Uterus (tissue), 4 donors: ENCODE results near the gene CHRFAM7A. TPM values are rescaled to one million over a fixed set of nuclear protein-coding genes. Genes with fewer than 3 reads are reported as not detected.
"Not testable (repeated sequence)": the region's sequence is repeated elsewhere in the genome, so short reads cannot be mapped to it uniquely, and the experiment has no call there.

Experiments used
- DNase-seq, 2 donors: peaks; one replicate each; pipeline ENCODE4 v3.0.0-alpha.2; 2019 to 2020
- H3K27ac ChIP-seq, 2 donors: fragments of 200-600 bp; sonication (generic); 1 replicate in 1 of 2; 2 replicates in 1 of 2; pipeline ENCODE4 v1.5.1; 2016 to 2018
- H3K27me3 ChIP-seq, 2 donors: fragments of 200-600 bp; sonication (generic); one replicate each; pipeline ENCODE4 v1.5.1; 2018 to 2019; ENCODE audit warnings: control low read depth in 1 of 2
- H3K36me3 ChIP-seq, 2 donors: fragments of 200-600 bp; sonication (generic); one replicate each; pipeline ENCODE4 v1.5.1; 2019; ENCODE audit warnings: control low read depth in 1 of 2
- H3K4me1 ChIP-seq, 2 donors: fragments of 200-600 bp; sonication (generic); one replicate each; pipeline ENCODE4 v1.5.1; 2018 to 2019; ENCODE audit warnings: control low read depth in 1 of 2
- H3K4me3 ChIP-seq, 2 donors: fragments of 200-600 bp; sonication (generic); 1 replicate in 1 of 2; 2 replicates in 1 of 2; pipeline ENCODE4 v1.5.1; 2018 to 2019; ENCODE audit warnings: mild to moderate bottlenecking in 1 of 2
- H3K9me3 ChIP-seq, 2 donors: fragments of 200-600 bp; sonication (generic); one replicate each; pipeline ENCODE4 v1.5.1; 2019; ENCODE audit warnings: control low read depth in 1 of 2
- intact Hi-C: fragments of 100-400 bp; cut with DNase I; formaldehyde crosslinking; loops from one replicate; pipeline ENCODE4 v1.15.1; 2023; ENCODE audit warnings: low total_unique reads
- total RNA-seq, 4 donors: library from RNA; depleted of rRNA in 3 of 4; stranded (reverse); fragments of >200 nt in 3 of 4; gene quantifications; one replicate each; pipeline versions ENCODE4 v1.1.0 to v1.2.4, GENCODE V29; 2014 to 2023
- donor health status: DM: yes; HTN: yes; CAD: no.

CHRFAM7A gene
- total RNA-seq, 4 donors from 2014 or later, result 0.59 to 8.9 (median 4.5) TPM; not detected in 1

GRCh38 chr15:30368271-30368670 is 25.1 kb downstream of the CHRFAM7A start:
- H3K27ac ChIP-seq, DNase-seq, H3K27me3 ChIP-seq, H3K4me1 ChIP-seq, intact Hi-C loops, H3K9me3 ChIP-seq, H3K36me3 ChIP-seq, H3K4me3 ChIP-seq: not testable (repeated sequence)

DNA sequence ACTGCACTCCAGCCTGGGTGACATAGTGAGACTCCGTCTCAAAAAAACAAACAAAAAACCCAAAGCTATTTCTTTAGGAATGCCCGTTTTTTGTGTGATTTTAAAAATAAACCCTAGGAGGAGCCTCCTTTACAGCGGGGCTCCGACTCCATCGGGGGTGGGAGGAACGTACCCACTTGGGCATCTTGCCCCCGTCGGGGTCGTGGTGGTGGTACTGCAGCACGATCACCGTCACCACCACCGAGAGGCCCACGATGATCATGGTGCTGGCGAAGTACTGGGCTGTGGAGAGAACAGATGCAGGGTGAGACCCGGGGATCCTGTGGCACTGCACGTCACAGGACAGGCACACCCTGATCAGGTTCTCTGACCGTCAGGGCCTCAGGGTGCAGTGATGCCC is 26.1 kb downstream of the CHRFAM7A start:
- H3K4me3 ChIP-seq, H3K9me3 ChIP-seq, DNase-seq, H3K27ac ChIP-seq, H3K4me1 ChIP-seq, H3K27me3 ChIP-seq, H3K36me3 ChIP-seq, intact Hi-C loops: not testable (repeated sequence)

- DNase-seq, intact Hi-C loops, H3K27me3 ChIP-seq, H3K4me3 ChIP-seq, H3K36me3 ChIP-seq, H3K4me1 ChIP-seq, H3K27ac ChIP-seq, H3K9me3 ChIP-seq: not testable (repeated sequence)
Measured at GRCh38 chr15:30361404-30361803, 31.9 kb downstream of the CHRFAM7A start.

DNA sequence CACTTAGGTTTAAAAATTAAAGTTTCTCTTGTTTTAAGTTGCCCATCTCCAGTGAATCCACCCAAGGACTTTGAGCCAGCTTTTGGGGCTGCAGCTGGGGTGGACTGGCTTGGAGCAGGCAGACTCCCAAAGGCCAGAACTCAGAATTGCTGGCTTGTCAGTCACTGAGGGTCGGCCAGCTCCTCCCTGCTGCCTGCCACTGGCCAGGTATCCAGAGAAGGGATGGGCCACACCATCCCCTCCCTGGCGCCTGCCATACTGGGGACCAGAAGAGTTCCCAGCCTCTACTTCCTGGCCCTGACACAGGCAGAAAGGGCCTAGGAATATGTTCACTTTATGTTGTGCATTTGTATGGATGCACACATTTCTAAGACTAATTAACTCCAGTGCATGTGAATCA is 32.4 kb downstream of the CHRFAM7A start:
- H3K4me3 ChIP-seq, H3K36me3 ChIP-seq, H3K27ac ChIP-seq, H3K4me1 ChIP-seq, intact Hi-C loops, H3K9me3 ChIP-seq, DNase-seq, H3K27me3 ChIP-seq: not testable (repeated sequence)

DNA sequence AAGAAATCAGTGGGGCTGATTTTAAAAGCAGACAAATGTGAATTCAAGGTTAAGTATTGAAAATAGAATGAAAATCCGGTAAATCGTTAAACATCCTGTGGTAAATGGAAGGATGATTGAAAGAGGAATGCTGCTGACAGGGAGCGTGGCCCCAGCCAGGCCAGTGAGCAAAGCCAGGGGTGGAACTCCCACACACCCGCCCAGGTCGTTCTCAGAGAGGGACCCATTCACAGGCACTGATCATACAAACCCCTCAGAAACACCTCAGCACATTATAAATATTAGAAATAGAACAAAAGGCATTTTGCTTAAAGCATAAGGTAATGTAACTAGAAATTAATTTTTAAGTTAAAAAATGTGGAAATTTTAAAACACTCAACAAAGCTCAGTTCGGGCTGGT is 38.3 kb downstream of the CHRFAM7A start:
- H3K4me3 ChIP-seq, H3K27ac ChIP-seq, intact Hi-C loops, H3K36me3 ChIP-seq, DNase-seq, H3K27me3 ChIP-seq, H3K9me3 ChIP-seq, H3K4me1 ChIP-seq: not testable (repeated sequence)

DNA sequence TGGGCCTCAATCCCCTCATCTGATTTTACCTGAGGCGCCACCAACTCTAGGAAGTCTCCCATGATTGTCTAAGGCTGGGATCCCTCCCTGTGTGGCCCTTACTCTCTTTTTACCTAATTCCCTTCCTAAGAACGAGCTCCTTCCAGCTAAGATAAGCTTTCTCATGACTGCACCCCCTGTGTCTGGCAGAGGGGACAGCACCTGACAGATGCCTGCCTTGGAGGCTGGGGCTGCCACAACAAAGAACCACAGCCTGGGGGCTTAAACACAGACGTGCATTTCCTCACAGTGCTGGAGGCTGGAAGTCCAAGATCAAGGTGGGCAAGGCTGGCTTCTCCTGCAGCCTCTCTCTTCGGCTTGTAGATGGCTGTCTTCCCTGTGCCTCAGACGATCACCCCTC is 43.5 kb downstream of the CHRFAM7A start:
- intact Hi-C loops, H3K4me1 ChIP-seq, H3K36me3 ChIP-seq, H3K4me3 ChIP-seq, H3K27me3 ChIP-seq, H3K27ac ChIP-seq, H3K9me3 ChIP-seq, DNase-seq: not testable (repeated sequence)

- H3K4me3 ChIP-seq, intact Hi-C loops, DNase-seq, H3K36me3 ChIP-seq, H3K9me3 ChIP-seq, H3K4me1 ChIP-seq, H3K27me3 ChIP-seq, H3K27ac ChIP-seq: not testable (repeated sequence)
Measured at GRCh38 chr15:30336584-30336983, 56.8 kb downstream of the CHRFAM7A start.

- H3K27me3 ChIP-seq, intact Hi-C loops, DNase-seq, H3K27ac ChIP-seq, H3K4me1 ChIP-seq, H3K9me3 ChIP-seq, H3K4me3 ChIP-seq, H3K36me3 ChIP-seq: not testable (repeated sequence)
Measured at GRCh38 chr15:30334152-30334551, 59.2 kb downstream of the CHRFAM7A start.

DNA sequence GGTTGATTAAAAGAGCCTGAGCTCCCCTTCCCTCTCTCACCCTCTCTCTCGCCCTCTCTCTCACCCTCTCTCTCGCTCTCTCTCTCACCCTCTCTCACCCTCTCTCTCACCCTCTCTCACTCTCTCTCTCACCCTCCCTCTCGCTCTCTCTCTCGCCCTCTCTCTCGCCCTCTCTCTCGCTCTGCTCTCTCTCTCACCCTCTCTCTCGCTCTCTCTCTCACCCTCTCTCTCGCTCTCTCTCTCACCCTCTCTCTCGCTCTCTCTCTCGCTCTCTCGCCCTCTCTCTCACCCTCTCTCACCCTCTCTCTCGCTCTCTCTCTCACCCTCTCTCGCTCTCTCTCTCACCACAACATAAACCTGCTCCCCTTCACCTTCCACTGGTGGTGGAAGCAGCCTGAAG is 67.2 kb downstream of the CHRFAM7A start:
- H3K4me3 ChIP-seq, intact Hi-C loops, H3K4me1 ChIP-seq, H3K27me3 ChIP-seq, DNase-seq, H3K9me3 ChIP-seq, H3K36me3 ChIP-seq, H3K27ac ChIP-seq: not testable (repeated sequence)

GRCh38 chr15:30321063-30321462 is 72.3 kb downstream of the CHRFAM7A start:
- H3K36me3 ChIP-seq, DNase-seq, H3K4me3 ChIP-seq, H3K4me1 ChIP-seq, H3K27me3 ChIP-seq, intact Hi-C loops, H3K27ac ChIP-seq, H3K9me3 ChIP-seq: not testable (repeated sequence)

DNA sequence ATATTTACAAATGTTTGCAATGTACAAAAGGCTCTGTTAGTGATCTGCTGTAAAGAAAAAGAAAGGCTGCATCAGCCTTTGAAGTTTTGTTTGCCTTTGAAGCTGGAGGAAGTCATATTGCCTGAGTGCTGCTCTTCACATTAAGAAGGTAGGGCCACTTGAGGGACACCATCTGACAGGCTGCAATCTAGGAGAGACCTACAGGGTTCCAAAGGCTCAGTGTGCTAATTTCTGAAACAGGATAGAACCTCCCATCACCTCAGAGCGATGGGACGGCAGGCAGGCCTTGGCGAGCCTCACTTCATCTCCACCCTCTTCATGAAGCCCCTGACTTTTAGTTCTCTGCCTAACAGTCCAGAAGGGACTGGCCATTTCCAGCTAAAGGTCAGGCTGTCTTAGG is 77.6 kb downstream of the CHRFAM7A start:
- DNase-seq, H3K4me1 ChIP-seq, H3K9me3 ChIP-seq, H3K4me3 ChIP-seq, H3K27me3 ChIP-seq, H3K36me3 ChIP-seq, H3K27ac ChIP-seq, intact Hi-C loops: not testable (repeated sequence)

DNA sequence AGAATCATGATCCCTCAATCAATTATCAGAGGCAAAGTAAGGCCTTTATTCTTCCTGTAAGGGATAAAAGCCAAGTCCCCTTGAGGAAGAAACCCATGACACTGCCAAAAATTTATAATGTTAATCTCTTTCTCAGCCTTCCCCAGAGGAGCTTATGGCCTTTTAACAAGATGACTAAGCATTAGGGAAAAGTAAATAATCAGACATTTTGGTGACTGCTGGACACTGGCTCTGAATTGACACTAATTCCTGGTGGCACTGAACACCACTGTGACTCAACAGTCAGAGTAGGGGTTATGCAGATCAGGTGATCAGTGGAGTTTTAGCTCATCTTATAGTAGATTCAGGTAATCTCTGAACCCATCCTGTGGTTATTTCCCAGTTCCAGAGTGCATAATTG is 82.8 kb downstream of the CHRFAM7A start:
- H3K36me3 ChIP-seq, intact Hi-C loops, H3K4me3 ChIP-seq, H3K27me3 ChIP-seq, H3K9me3 ChIP-seq, H3K4me1 ChIP-seq, H3K27ac ChIP-seq, DNase-seq: not testable (repeated sequence)
